Transverse colon (tissue), 3 donors: Measurements from ENCODE around the gene ATP6V1F.

Experiments used
- CTCF ChIP-seq, 5 experiments: fragments of 200-600 bp in 3 of 5; fragments of 450-650 bp in 2 of 5; sonication (generic) in 3 of 5; IDR thresholded peaks; 1 replicate in 2 of 5; 2 replicates in 3 of 5; pipeline ENCODE4 v1.5.1; 2016 to 2017; ENCODE audit warnings: antibody characterized with exemption in 5 of 5, inconsistent platforms in 3 of 5, mild to moderate bottlenecking in 2 of 5, moderate library complexity in 1 of 5
- POLR2A ChIP-seq: fragments of 450-650 bp; IDR thresholded peaks from one replicate; pipeline ENCODE4 v1.6.1; 2016; ENCODE audit warnings: antibody characterized with exemption, mild to moderate bottlenecking, moderate library complexity

GRCh38 chr7:128835231-128835751, 27.4 kb upstream of the ATP6V1F start:
- TF ChIP-seq POLR2A (no peak), CTCF (IDR thresholded peaks at IDR 0.05) (no peak)
